Activated CD8-positive, alpha-beta T cell treated with anti-CD3 and anti-CD28 coated beads for 36 hours (primary cell): ENCODE measurements around the gene MYDGF. TPM values are rescaled to one million over a fixed set of nuclear protein-coding genes. Genes with fewer than 3 reads are reported as not detected.

Source experiments
- ATAC-seq: fragments of 200-7000 bp; cut with Tn5 transposase; one replicate; pipeline ENCODE4 v1.10.0; 2021; ENCODE audit warnings: mild to moderate bottlenecking, moderate library complexity
- CTCF ChIA-PET: fragments of 350-600 bp; sonication (Branson Sonifier 250); formaldehyde crosslinking; loops from one replicate; lab custom pipeline; 2021; ENCODE audit warnings: antibody characterized with exemption; lab: Charles Lee
- POLR2A ChIA-PET: fragments of 350-600 bp; sonication (Branson Sonifier 250); formaldehyde crosslinking; loops from one replicate; lab custom pipeline; 2021; ENCODE audit warnings: antibody characterized with exemption; lab: Charles Lee
- DNase-seq: peaks from one replicate; pipeline ENCODE4 v3.0.0-alpha.2; 2020
- H3K27ac Mint-ChIP-seq: one replicate; pipeline ENCODE4 v1.8.0; 2021; ENCODE audit warnings: mild to moderate bottlenecking, mixed read lengths
- H3K27me3 Mint-ChIP-seq: one replicate; pipeline ENCODE4 v1.8.0; 2021; ENCODE audit warnings: mixed read lengths
- H3K36me3 Mint-ChIP-seq: one replicate; pipeline ENCODE4 v1.8.0; 2021; ENCODE audit warnings: low read depth, mixed read lengths
- H3K4me1 Mint-ChIP-seq: one replicate; pipeline ENCODE4 v1.8.0; 2021; ENCODE audit warnings: low read depth, mixed read lengths
- H3K4me3 Mint-ChIP-seq: one replicate; pipeline ENCODE4 v1.8.0; 2021; ENCODE audit warnings: mild to moderate bottlenecking, moderate library complexity, mixed read lengths
- H3K9me3 Mint-ChIP-seq: one replicate; pipeline ENCODE4 v1.8.0; 2021; ENCODE audit warnings: mixed read lengths
- CTCF ChIP-seq: fragments of 200-600 bp; IDR thresholded peaks from one replicate; pipeline ENCODE4 v1.8.0; 2022; ENCODE audit warnings: antibody characterized with exemption, mild to moderate bottlenecking
- intact Hi-C: fragments of 100-400 bp; cut with micrococcal nuclease; formaldehyde crosslinking; loops from one replicate; pipeline ENCODE4 v1.10.0; 2022
- total RNA-seq, 2 experiments: library from RNA; stranded (reverse); gene quantifications; one replicate each; pipeline ENCODE4 v1.2.3, GENCODE V29; 2021

The MYDGF gene
- total RNA-seq, 2 experiments from 2014 or later = 58.3 to 62.1 TPM

- Mint-ChIP-seq H3K9me3 (no peaks in the 10 kb centered on the region), H3K27me3 (no peaks in the 10 kb centered on the region), H3K4me3 (no peak overlapping the region), H3K4me1 (peaks cover 21% of the 10 kb centered on the region), H3K27ac (no peak overlapping the region), H3K36me3 (peaks cover 2% of the 10 kb centered on the region)
- no peak for DNase-seq
- intact Hi-C loops = no loop called here
- ChIA-PET CTCF (interaction anchor here (1.2 kb wide), 1 partner anchor 9 kb away, joined by 7 read pairs; no protein-coding TSS in a partner anchor), POLR2A (no interaction called here)
- no peak for ATAC-seq
- TF ChIP-seq CTCF = no peak
Observed at GRCh38 chr19:4642625-4643024, 27.5 kb downstream of the MYDGF start.

- DNase-seq (no peak), ATAC-seq (no peak)
- no peaks in the 10 kb centered on the region for H3K9me3 Mint-ChIP-seq
- H3K4me3 Mint-ChIP-seq = no peak overlapping the region
- intact Hi-C loops = no loop called here
- no peaks in the 10 kb centered on the region for H3K27me3 Mint-ChIP-seq
- H3K4me1 Mint-ChIP-seq = peaks cover 27% of the 10 kb centered on the region
- no peak for TF ChIP-seq CTCF
- H3K36me3 Mint-ChIP-seq = peaks cover 2% of the 10 kb centered on the region
- ChIA-PET CTCF (interaction anchor here (1.2 to 1.4 kb wide), 3 partner anchors 8 to 118 kb away, joined by 3 to 7 read pairs (median 4); no protein-coding TSS in a partner anchor), POLR2A (no interaction called here)
- H3K27ac Mint-ChIP-seq = no peak overlapping the region
Observed at GRCh38 chr19:4641132-4641531, 29.0 kb downstream of the MYDGF start.

GRCh38 chr19:4640247-4641000 lies 29.7 kb downstream of the MYDGF start:
- Mint-ChIP-seq H3K9me3 (no peaks in the 10 kb centered on the region), H3K36me3 (peaks cover 2% of the 10 kb centered on the region), H3K4me3 (peak overlapping the region; percentile 98), H3K4me1 (peaks cover 29% of the 10 kb centered on the region), H3K27me3 (no peaks in the 10 kb centered on the region), H3K27ac (peak overlapping the region; percentile 38)
- intact Hi-C loops = no loop called here
- no peak for TF ChIP-seq CTCF
- ATAC-seq = no peak
- CTCF ChIA-PET = interaction anchor here (0.6 to 1.3 kb wide), 4 partner anchors 10 to 117 kb away, joined by 3 to 4 read pairs (median 3); no protein-coding TSS in a partner anchor
- DNase-seq = no peak
- POLR2A ChIA-PET = interaction anchor here (0.7 to 1.2 kb wide), 4 partner anchors 11 to 64 kb away, joined by 3 to 5 read pairs (median 4); no protein-coding TSS in a partner anchor

GRCh38 chr19:4639531-4640246 lies 30.5 kb downstream of the MYDGF start:
- Mint-ChIP-seq H3K4me1 (peaks cover 31% of the 10 kb centered on the region), H3K27me3 (no peaks in the 10 kb centered on the region), H3K36me3 (no peaks in the 10 kb centered on the region), H3K4me3 (peak overlapping the region; percentile 98), H3K9me3 (no peaks in the 10 kb centered on the region), H3K27ac (peak overlapping the region; percentile 86)
- ATAC-seq = peak; percentile 3
- ChIA-PET CTCF (interaction anchor here (1.0 to 1.3 kb wide), 3 partner anchors 11 to 117 kb away, joined by 3 to 4 read pairs (median 3); no protein-coding TSS in a partner anchor), POLR2A (interaction anchor here (0.7 to 1.2 kb wide), 4 partner anchors 11 to 63 kb away, joined by 3 to 5 read pairs (median 4); no protein-coding TSS in a partner anchor)
- TF ChIP-seq CTCF = no peak
- intact Hi-C loops = loop anchor here (5.0 kb wide), 1 partner anchor 62 kb away; no protein-coding TSS in a partner anchor
- no peak for DNase-seq
